Measurements from ENCODE around the gene THRAP3.
"Not testable (repeated sequence)": the region's sequence is repeated elsewhere in the genome, so short reads cannot be mapped to it uniquely, and the experiment has no call there.

THRAP3 gene, protein sequence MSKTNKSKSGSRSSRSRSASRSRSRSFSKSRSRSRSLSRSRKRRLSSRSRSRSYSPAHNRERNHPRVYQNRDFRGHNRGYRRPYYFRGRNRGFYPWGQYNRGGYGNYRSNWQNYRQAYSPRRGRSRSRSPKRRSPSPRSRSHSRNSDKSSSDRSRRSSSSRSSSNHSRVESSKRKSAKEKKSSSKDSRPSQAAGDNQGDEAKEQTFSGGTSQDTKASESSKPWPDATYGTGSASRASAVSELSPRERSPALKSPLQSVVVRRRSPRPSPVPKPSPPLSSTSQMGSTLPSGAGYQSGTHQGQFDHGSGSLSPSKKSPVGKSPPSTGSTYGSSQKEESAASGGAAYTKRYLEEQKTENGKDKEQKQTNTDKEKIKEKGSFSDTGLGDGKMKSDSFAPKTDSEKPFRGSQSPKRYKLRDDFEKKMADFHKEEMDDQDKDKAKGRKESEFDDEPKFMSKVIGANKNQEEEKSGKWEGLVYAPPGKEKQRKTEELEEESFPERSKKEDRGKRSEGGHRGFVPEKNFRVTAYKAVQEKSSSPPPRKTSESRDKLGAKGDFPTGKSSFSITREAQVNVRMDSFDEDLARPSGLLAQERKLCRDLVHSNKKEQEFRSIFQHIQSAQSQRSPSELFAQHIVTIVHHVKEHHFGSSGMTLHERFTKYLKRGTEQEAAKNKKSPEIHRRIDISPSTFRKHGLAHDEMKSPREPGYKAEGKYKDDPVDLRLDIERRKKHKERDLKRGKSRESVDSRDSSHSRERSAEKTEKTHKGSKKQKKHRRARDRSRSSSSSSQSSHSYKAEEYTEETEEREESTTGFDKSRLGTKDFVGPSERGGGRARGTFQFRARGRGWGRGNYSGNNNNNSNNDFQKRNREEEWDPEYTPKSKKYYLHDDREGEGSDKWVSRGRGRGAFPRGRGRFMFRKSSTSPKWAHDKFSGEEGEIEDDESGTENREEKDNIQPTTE

DNA sequence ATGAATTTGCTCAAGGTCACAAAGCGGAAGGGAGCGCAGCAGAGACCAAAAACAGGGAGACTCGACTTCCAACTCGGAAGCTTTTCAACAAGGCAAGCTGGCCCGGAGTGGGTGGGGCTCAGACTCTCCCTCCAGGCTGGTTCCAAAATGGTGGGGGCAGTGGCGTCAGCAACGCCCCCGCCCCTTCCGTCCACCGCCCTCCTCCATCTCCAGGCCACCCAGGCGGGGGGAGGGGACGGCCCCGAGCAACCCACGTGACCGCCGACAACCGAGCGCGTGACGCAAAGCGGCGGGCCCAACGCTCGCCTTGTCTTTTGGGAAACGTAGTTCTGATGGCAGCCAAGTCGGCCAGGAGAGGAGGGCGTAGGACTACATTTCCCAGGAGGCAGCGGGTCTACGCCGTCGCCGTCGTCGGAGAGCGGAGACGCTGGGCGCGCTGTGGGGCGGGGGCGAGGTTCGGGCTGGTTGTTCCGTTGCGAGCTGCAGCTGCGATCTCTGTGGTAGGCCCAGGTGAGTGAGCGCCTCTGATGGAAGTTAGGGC is at the start of gene THRAP3:
Gene THRAP3 (plus strand): TSS at position 448 of the 541 bp plus-strand sequence. CDS start 58,121 bp downstream, outside the sequence.
- peak; percentile 100 for DNase-seq

DNA sequence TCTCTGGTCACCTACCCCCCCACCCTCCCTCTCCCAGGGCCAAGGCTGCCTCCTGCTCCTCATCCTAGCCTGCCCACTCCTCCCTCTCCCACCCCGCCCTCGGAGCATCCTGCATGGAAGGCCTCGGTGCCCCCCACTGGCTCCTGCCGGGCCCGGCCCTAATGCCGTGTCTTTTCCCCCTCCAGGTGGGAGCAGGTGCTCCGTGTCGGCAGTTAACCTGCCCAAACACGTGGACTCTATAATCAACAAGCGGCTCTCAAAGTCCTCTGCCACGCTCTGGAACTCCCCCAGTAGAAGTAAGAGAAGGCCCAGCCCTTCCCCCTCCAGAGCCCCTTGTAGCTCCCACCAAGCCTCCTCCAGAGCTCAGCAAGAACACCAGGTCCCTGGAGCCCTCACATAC is 49.5 kb upstream of the THRAP3 start:
- DNase-seq, result no peak

DNA sequence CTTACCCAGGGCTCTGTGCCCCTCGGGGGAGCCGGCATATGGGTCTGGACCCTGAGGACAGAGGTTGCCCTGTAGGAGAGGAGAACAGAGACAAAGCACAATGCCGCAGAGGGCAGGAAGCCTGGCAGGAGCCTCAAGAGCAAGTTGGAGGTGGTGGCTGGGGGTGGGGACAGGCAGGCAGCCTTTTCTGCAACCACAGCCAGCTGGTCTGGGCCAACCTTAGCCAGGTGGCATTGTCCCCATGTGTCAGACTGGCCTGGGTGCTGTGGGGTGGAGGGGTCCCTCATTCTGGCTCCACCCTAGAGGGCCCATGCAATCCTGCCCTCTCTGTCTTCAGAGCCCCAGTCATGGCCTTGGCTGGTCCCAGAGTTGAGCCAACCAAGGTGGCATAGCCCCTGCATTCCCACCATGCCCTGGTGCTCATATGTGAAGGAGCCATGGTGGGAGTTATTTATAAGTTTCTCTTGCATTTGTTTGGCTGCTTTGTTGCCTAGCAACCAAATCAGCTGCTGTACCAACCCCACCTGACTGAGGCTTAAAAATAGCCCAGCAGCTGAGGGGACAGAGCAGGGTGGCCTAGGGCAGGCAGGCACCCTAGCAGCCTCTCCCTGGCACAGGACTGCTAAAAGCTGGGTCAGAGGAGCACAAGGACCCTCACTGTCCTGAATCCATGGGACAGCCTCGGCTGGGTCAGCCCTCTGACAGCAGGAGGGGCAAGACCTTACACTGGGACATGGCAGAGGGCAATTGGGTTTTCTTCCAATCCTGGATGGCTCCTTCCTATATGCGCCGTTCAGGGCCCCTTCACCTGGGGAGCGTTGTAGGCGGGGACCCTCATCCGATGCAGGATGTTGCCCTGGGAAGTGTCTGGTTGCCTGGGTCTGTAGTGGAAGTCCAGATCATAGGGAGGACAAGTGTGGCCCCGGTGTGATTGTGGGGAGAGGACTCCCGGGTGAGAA is 48.8 kb upstream of the THRAP3 start:
- no peak for DNase-seq

DNA sequence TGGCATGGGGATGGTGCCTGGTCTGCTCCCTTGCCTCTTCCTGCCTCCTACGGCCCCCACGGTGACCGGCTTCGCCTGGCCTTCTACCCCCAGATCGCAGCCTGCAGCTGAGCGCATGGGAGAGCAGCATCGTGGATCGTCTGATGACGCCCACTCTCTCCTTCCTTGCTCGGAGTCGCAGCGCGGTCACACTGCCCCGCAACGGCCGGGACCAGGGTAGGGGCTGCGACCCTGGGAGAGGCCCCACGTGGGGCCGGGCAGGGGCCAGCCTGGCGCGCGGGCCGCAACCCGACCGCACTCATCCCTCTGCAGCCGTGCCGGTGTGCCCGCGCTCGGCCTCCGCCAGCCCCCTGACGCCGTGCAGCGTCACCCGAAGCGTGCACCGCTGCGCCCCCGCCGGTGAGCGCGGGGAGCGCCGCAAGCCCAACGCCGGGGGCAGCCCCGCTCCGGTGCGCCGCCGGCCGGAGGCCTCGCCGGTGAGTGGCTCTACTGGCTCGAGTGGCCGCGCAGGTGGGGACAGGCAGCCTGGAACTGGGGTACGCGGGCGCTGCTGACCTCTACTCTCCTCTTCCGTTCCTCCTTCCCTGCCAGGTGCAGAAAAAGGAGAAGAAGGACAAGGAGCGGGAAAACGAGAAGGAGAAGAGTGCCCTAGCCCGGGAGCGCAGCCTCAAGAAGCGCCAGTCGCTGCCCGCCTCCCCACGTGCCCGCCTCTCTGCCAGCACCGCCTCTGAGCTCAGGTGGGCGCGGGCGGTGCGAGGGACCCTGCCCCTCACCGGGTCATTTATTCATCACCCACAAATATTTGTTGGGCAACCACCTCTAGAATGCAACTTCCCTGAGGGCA is 47.9 kb upstream of the THRAP3 start:
- DNase-seq, result no peak

DNA sequence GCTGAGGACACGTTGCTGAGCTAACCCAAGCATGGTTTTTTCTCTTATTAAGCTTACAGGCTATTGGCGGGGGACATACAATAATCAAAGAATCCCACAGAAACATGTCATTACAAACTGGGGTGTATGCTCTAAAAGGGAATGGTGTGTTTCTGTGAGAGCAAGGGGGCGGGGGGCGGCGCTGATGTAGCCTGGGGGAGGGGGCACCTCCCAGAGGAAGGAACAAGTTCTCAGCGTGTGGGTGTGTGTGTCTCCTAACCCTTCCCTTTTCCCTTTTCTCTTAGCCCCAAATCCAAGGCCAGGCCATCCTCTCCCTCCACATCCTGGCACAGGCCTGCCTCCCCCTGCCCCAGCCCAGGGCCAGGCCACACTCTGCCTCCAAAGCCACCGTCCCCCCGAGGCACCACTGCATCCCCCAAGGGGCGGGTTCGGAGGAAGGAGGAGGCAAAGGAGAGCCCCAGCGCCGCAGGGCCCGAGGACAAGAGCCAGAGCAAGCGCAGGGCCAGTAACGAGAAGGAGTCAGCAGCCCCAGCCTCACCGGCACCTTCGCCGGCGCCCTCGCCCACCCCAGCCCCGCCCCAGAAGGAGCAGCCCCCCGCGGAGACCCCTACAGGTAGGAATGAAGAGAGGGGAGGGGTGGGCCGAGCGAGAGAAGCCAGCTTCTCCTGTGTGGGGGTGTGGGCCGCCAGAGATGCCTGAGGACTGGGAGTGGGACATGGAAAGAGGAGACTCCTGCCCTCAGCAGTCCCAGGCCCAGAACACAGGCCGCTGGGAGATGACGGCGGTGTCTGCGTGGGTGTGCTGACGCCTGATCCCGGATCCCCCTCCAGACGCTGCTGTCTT is 46.4 kb upstream of the THRAP3 start:
- DNase-seq, result no peak

DNA sequence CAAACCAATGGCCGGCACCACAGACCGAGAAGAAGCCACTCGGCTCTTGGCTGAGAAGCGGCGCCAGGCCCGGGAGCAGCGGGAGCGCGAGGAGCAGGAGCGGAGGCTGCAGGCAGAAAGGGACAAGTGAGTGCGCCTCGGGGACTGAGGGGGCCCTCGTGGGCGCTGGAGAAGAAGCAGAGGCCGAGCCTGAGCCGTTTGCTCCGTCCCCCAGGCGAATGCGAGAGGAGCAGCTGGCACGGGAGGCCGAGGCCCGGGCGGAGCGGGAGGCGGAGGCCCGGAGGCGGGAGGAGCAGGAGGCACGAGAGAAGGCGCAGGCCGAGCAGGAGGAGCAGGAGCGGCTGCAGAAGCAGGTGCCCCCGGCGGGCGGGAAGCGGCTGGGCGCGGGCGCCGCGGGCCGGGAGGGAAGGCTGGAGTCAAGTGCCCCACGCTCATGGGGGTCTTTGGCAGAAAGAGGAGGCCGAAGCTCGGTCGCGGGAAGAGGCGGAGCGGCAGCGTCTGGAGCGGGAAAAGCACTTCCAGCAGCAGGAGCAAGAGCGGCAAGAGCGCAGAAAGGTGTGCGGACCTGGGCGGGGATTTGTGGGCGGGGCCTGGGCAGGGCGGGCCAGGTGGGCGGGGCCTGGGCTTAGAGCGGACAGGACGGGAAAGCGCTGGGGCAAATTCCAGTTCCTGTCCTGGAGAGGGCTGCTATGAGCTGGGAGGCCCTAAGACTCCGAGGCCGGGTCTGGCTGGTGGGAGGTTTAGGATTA is 45.6 kb upstream of the THRAP3 start:
- no peak for DNase-seq

DNA sequence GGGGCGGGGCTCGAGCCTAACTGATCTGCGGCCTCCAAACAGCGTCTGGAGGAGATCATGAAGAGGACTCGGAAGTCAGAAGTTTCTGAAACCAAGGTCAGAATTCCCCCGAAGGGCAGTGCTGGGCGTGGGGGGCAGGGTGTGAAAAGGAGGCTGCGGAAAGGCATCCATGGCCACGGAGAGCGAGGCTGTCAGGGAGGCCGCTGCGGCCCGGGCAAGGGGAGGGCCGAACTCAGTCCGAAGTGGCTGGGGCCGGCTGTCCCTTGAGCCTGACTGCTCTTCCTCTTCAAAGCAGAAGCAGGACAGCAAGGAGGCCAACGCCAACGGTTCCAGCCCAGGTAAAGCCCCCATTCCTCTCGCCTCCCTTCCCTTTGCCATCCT is 45.0 kb upstream of the THRAP3 start:
- no peak for DNase-seq

DNA sequence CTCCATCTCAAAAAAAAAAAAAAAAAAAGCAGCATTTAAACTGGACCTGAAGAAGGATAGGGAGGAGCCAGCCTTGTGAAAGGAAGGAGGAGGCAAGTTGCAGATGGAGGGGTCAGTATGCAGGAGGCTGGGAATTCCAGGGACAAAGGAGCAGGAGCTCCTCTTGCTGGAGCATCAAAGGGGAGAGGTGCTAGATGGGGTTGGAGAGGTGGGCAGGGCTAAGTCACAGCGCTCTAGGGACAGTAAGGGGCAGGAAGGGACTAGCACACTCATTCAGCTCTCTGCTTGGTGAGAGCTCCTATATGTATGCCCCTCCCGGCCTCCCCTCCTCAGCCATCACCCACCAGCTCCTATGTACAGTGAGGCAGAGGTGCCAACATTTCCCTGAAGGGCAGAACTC is 41.5 kb upstream of the THRAP3 start:
- DNase-seq, result no peak

DNA sequence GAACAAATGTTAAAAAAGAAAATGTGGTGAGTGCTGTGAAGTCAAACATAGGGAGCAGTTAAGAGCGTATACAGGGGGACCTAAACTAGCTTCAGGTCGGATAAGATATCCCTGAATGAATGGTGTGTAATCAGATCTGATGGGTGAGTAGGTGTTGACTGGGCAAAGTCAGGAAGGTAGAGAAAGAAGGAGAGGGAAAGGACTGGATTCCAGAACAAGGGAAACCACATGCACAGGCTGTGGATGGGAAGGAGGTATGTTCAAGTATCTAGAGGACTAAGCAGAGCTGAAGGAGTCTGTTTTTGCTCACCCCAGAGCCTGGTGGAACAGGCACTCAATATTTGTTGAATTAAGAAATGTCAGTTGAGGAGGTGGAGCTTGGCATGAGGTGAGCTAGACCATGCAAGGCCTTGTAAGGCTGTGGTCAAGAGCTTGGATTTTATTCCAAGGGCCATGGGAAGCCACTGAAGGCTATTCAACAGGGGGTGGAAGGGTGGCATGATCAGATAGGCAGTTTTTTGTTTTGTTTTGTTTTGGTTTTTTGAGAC is 40.9 kb upstream of the THRAP3 start:
- no peak for DNase-seq

DNA sequence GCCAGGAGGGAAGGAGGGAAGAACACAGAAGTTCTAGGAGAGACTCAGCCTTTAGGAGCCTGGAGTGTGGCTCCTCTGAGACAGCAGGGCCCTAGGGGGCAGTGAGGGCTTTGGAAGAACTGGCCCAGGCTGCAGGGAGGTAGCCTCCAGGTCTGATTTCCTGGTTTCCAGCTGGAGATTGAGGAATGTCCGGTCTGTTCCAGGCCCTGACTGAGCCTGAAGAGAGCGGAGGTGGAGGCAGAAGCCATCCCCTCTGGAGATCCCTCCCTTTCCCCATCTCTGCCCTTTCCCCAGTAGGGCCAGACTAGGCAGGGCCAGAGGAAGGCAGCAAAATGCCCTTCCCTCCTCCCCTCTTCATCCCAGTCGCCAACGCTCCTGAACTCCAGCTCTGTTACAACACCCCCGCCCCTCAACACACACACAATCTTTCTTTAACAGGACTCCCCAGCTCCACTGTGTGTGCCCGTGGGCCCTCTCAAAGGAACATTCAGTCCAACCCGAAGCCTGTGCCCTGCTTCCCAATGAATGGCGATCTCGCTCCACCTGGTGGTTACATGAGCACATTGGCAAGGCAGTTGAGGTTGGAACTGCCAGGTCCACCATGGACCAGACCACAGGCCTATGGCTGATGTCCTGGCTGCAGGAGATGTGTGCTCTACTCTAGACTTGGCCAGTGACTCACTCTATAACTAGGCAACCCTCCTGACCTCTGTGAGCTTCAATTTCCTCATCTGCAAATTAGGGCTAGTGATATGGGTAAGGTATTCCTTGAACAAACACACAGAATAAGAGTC is 36.2 kb upstream of the THRAP3 start:
- DNase-seq, result peak; percentile 90

DNA sequence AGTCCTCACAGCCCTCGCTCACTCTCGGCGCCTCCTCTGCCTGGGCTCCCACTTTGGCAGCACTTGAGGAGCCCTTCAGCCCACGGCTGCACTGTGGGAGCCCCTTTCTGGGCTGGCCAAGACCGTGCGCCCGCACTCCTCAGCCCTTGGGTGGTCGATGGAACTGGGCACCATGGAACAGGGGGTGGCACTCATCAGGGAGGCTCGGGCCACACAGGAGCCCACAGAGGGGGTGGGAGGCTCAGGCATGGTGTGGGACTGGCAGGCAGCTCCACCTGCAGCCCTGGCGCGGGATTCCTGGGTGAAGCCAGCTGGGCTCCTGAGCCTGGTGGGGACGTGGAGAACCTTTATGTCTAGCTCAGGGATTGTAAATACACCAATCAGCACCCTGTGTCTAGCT is 27.4 kb upstream of the THRAP3 start:
- not testable (repeated sequence) for DNase-seq

DNA sequence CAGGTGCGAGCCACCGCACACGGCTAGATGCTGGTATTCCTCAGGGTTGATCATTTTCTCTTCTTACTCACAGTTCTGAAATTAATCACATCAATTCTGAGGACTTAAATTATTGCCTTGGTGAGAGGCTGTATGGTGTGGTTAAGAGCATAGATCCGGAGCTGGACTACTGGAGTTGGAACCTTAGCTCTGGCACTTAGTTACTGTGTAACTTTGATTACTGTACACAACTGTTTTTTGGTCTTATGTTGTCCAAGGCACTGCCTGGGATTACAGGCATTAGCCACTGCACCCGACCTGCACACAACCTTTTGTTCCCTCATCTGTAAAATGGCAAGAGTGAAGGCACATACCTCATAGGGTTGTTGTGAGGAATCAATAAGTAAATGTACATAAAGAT is 25.6 kb upstream of the THRAP3 start:
- DNase-seq, result no peak

DNA sequence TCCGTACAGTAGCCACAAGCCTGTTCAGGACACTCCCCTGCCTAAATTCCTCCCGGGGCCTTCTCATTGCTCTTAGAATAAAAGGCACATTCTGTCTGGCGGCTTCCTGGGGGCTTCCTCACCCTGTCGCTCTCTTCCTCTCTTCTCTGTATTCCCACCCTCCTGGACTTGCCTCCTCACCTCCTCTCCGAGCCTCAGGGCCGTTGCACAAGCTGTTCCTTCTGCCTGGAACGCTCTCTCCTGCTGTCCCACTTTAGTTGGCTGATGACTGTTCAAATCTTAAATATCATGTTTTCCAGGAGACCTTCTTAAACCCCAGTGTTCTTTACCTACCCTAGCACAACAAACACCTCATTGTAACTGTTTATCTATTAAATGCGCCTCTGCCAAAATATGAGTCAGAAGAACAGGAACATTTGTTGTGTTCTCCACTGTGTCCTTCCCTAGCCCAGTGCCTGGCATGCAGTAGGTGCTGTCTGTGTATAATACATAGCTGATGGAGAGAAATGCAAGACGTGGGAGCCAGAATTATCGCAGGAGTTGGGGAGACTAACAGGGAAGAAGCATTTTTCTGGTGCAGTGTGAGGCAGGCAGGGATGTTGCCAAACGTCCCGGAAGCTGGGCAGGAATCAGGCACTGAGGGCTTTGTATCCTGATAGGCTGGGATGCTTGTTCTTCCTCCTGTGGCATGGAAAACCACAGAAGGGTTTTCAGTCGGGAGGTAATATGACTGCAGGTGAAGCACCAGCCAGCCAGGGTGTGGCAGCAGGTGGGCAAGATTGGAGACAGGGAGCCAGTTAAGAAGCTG is 24.1 kb upstream of the THRAP3 start:
- no peak for DNase-seq

DNA sequence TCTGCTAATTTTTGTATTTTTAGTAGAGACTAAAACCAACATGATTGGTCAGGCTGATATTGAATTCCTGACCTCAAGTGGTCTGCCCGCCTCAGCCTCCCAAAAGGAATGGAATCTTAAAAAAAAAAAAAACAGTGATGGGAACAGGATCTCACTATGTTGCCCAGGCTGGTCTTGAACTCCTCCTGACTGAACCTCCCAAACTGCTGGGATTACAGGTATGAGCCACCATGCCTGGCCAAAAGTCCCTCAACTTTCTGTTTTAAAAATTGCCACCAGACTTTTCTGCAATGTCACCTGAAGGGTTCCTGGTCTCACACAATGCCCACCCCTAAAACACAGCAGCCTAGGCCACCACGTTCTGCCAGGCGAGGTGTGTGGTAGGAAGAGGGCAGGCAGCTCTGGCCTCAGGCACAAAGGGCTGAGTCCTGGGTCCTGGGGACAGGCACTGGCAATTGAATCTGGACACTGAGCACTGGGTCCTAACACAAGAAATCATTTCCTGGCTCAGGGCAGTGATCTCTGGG is 21.2 kb upstream of the THRAP3 start:
- DNase-seq, result no peak

DNA sequence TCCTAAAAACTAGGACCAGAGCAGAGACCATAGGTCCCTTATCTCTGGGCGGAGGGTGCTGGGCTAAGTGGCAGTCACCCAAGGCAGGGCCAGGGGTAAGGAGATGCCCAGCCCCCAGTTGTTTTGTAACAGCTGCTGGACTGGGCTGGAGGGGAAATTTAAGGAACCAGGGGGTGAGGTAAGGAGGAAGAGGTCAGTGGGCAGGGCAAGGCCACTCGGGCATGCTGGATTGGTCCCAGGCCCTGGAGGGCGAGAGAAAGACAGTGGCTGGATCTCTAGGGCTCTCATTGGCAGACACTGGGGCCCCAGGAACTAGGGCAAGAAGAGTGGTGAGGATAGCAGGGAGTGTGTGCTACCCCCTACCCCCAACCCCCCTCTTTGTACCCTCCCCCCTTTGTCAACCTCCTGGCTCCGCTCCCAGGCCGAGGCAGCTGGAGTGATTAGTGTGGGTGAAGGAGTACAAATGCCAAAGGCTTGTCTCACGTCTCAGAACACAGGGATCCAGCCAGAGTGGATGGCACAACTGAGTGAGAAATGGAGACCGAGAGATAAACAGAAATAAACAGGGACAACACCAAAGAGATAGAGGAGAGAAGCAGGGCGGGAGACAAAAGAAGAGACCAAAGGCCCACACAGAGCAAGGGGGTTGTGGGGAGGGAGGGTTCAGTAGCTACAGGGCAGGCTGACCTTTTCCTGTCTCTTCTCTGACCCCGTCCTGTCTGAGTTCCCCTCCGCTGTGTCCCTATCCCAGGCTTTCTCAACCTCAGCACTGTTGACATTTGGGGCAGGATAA is 20.5 kb upstream of the THRAP3 start:
- DNase-seq, result no peak

DNA sequence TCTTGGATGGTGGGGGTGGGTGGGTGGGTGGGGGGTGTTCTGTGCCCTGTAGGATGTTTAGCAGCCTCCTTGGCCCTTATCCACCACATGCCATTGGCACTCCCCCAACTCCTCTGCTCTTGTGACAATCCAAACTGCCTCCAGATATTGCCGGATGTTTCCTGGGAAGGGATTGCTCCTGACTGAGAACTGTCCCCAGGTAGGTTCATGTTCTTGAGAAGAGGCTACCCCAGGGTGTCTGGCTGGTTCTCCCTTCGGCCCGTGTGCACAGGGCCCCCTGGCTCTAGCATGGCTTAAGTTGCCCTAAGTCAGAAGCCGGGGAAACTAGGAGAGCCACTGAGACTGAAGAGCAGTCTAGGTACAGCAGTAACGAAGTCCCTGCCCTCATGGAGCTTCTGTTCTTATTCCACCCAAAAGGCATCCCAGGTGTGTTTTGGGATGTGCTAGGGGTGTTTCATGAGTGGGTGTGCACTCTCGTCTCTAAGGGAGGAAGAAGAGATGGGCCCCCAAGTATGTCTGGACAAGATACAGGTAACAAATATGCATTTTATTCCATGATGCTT is 19.8 kb upstream of the THRAP3 start:
- DNase-seq, result no peak
